ENCODE data around the gene CXCR4. TPM values are rescaled to one million over a fixed set of nuclear protein-coding genes. Genes with fewer than 3 reads are reported as not detected.

Gene CXCR4
- total and polyA plus RNA-seq, 9 of the 15 experiments (the other 6 are each of a cell fraction or from before 2014, with no cell fraction given), result 0.07 to 0.45 (median 0.17) TPM; not detected in 3

DNA sequence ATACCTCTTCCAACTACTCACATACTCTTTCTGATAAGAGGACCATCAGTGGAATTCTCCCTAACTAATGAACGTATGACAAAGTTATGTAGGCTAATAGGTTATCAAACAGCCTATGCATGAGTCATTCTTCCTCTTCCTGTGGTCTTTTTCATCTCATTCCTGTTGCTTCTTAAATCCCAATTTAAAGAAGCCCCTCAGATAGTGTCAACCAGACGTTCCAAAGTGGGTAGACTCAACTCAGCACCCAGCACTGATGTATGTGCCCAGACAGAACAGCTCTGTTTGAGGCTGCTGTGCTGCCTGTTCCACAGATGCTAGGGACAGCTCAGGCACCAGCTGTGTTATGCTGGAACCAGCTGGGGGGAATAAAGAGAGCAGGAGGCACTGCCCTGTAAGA is 52.6 kb downstream of the CXCR4 start:
- ChIA-PET CTCF (ENCODE audit: low intra/inter-chr PET ratio) (no interaction called here), POLR2A (no interaction called here)
- no peaks in the 10 kb centered on the region for H3K9me3 ChIP-seq (replicated peaks; ENCODE audit: control insufficient read depth, insufficient read depth, low read depth, low read length)
- no peaks in the 10 kb centered on the region for H3K4me1 ChIP-seq (replicated peaks in 1 of 2; ENCODE audit: control insufficient read depth in 2 of 2, insufficient read depth in 2 of 2, low read length in 2 of 2)
- H3K4me2 ChIP-seq (ENCODE audit: insufficient read depth, low read length), result no peak overlapping the region
- H3K9me1 ChIP-seq (ENCODE audit: control insufficient read depth, insufficient read depth, low read length), result no peaks in the 10 kb centered on the region
- H3K9ac ChIP-seq (ENCODE audit: insufficient read depth in 1 of 2, low read depth in 2 of 2, low read length in 2 of 2), result no peak overlapping the region
- H3K4me3 ChIP-seq, result no peak overlapping the region
- TF ChIP-seq ZNF589 (CRISPR knock-in tag; IDR thresholded peaks at IDR 0.05; ENCODE audit: low read depth) (no peak), E2F1 (CRISPR knock-in tag; IDR thresholded peaks at IDR 0.05) (no peak)
- FAIRE-seq, result no peak
- WGBS (ENCODE audit: insufficient coverage, low coverage, missing lambda C conversion rate), result 0% methylated on average over 2 of the region's 2 CpGs
- in situ Hi-C loops (cut with MboI) (no loop called here), intact Hi-C loops (cut with micrococcal nuclease) (no loop called here)
- BruUV-seq (replicated peaks), result no TSS peak
- no peak for ATAC-seq
- H4K20me1 ChIP-seq (replicated peaks; ENCODE audit: control insufficient read depth, insufficient read depth, low read length), result no peaks in the 10 kb centered on the region; the same call in 1 of the 2 replicates
- H3K27ac ChIP-seq (ENCODE audit: extremely low read depth, low read depth, low read length), result no peak overlapping the region
- no peaks in the 10 kb centered on the region for H3K36me3 ChIP-seq (ENCODE audit: control insufficient read depth, insufficient read depth, low read length)
- H3K27me3 ChIP-seq (ENCODE audit: control insufficient read depth in 2 of 2, insufficient read depth in 2 of 2, low read length in 2 of 2), result peaks cover 0 to 4% of the 10 kb centered on the region in 2 experiments; a peak in 2 of 5 replicates
- no peak for DNase-seq (ENCODE audit: extremely low read depth in 1 of 4, low spot score in 3 of 4)
- H2AFZ ChIP-seq (ENCODE audit: low read depth, low read length), result no peak overlapping the region
- H3K79me2 ChIP-seq (ENCODE audit: control insufficient read depth, insufficient read depth, low read length), result no peaks in the 10 kb centered on the region

Other genes with a start within 250 kb of the CXCR4 start
- 67.9 and 77.6 TPM in 2 replicates for gene MCM6, start 241.7 kb downstream of the CXCR4 start, total RNA-seq (2014; rRNA removed)
- 82.4 and 95.4 TPM in 2 replicates for gene MCM6, start 241.7 kb downstream of the CXCR4 start, total RNA-seq (2014; rRNA removed; fragmentation: Illumina TruSeq; extraction: Trizol)
- 63.0 and 67.3 TPM in 2 replicates for gene MCM6, start 241.7 kb downstream of the CXCR4 start, total RNA-seq (2015; rRNA removed; fragmentation: Illumina TruSeq; extraction: Trizol)
- 105 and 112 TPM in 2 replicates for gene MCM6, start 241.7 kb downstream of the CXCR4 start, total RNA-seq (2021)
- gene MCM6, start 241.7 kb downstream of the CXCR4 start, polyA plus RNA-seq (2011; rRNA removed), result 96.0 and 133 TPM in 2 replicates
- 111 and 116 TPM in 2 replicates for gene MCM6, start 241.7 kb downstream of the CXCR4 start, polyA plus RNA-seq (2014; fragmentation: Illumina TruSeq; extraction: Trizol)
- 10 to 100 TPM; 42.6 to 53.5 TPM for gene MCM6, start 241.7 kb downstream of the CXCR4 start, polyA plus RNA-seq (2014; fragmentation: Nextera tagmentation; extraction: Ambion mirVana)
- gene MCM6, start 241.7 kb downstream of the CXCR4 start, polyA plus RNA-seq (2014; rRNA removed), result 88.1 and 90.7 TPM in 2 replicates
- gene DARS1, start 132.5 kb downstream of the CXCR4 start, total RNA-seq (2014; rRNA removed), result 74.3 and 93.2 TPM in 2 replicates
- gene DARS1, start 132.5 kb downstream of the CXCR4 start, total RNA-seq (2014; rRNA removed; fragmentation: Illumina TruSeq; extraction: Trizol), result 150 and 171 TPM in 2 replicates
- gene DARS1, start 132.5 kb downstream of the CXCR4 start, total RNA-seq (2015; rRNA removed; fragmentation: Illumina TruSeq; extraction: Trizol), result 106 and 116 TPM in 2 replicates
- gene DARS1, start 132.5 kb downstream of the CXCR4 start, total RNA-seq (2021), result 92.7 and 95.3 TPM in 2 replicates
- gene DARS1, start 132.5 kb downstream of the CXCR4 start, polyA plus RNA-seq (2011; rRNA removed), result 230 and 239 TPM in 2 replicates
- gene DARS1, start 132.5 kb downstream of the CXCR4 start, polyA plus RNA-seq (2014; fragmentation: Illumina TruSeq; extraction: Trizol), result 141 and 167 TPM in 2 replicates
- 10 to 100 TPM; 91.5 to 95.0 TPM for gene DARS1, start 132.5 kb downstream of the CXCR4 start, polyA plus RNA-seq (2014; fragmentation: Nextera tagmentation; extraction: Ambion mirVana)
- 89.7 and 98.0 TPM in 2 replicates for gene DARS1, start 132.5 kb downstream of the CXCR4 start, polyA plus RNA-seq (2014; rRNA removed)

Measured in K562 (cell line).